Liver (tissue), 3 donors: ENCODE results near the gene PLXNA2.

ENCODE experiments used
- ATF3 ChIP-seq: IDR thresholded peaks from 2 replicates; pipeline ENCODE4 v1.6.1; 2016; ENCODE audit warnings: antibody characterized with exemption
- TF ChIP-seq, protein P1 (sequence below): fragments of 150-350 bp; IDR thresholded peaks from 2 replicates; pipeline ENCODE4 v1.5.1; 2017; ENCODE audit warnings: improper control_type of control experiment, low read depth, low read length; ENCODE audit not compliant: missing input control
- donor health status: healthy.
- donor health status: healthy.

GRCh38 chr1:208243967-208244916, at the start of gene PLXNA2:
- TF ChIP-seq, protein P1, sequence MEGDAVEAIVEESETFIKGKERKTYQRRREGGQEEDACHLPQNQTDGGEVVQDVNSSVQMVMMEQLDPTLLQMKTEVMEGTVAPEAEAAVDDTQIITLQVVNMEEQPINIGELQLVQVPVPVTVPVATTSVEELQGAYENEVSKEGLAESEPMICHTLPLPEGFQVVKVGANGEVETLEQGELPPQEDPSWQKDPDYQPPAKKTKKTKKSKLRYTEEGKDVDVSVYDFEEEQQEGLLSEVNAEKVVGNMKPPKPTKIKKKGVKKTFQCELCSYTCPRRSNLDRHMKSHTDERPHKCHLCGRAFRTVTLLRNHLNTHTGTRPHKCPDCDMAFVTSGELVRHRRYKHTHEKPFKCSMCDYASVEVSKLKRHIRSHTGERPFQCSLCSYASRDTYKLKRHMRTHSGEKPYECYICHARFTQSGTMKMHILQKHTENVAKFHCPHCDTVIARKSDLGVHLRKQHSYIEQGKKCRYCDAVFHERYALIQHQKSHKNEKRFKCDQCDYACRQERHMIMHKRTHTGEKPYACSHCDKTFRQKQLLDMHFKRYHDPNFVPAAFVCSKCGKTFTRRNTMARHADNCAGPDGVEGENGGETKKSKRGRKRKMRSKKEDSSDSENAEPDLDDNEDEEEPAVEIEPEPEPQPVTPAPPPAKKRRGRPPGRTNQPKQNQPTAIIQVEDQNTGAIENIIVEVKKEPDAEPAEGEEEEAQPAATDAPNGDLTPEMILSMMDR = no peak
- no peak for TF ChIP-seq ATF3
